Esophagus mucosa (tissue), 1 donor: Measurements from ENCODE around the gene UBC. TPM values are rescaled to one million over a fixed set of nuclear protein-coding genes. Genes with fewer than 3 reads are reported as not detected.
"Not testable (repeated sequence)": the region's sequence is repeated elsewhere in the genome, so short reads cannot be mapped to it uniquely, and the experiment has no call there.

Experiments used
- ATAC-seq: fragments of 200-7000 bp; cut with Tn5 transposase; one replicate; pipeline ENCODE4 v1.9.1; 2020
- total RNA-seq: library from RNA; stranded (reverse); gene quantifications from one replicate; pipeline ENCODE4 v1.2.4, GENCODE V29; 2023
- donor health status: DM: yes; HTN: yes; CAD: no.

The UBC gene
- total RNA-seq, 1 donor from 2014 or later, result 1,223 TPM

- no peak for ATAC-seq
Measured at GRCh38 chr12:124930586-124930985, 16.1 kb upstream of the UBC start.

GRCh38 chr12:124929649-124930419 lies 15.4 kb upstream of the UBC start:
- no peak for ATAC-seq

GRCh38 chr12:124928912-124929530 lies 14.6 kb upstream of the UBC start:
- ATAC-seq, result no peak

- peak; percentile 92 for ATAC-seq
Measured at GRCh38 chr12:124928095-124928911, 13.9 kb upstream of the UBC start.

GRCh38 chr12:124927201-124928094 lies 13.0 kb upstream of the UBC start:
- peak; percentile 88 for ATAC-seq

- not testable (repeated sequence) for ATAC-seq
Measured at GRCh38 chr12:124925782-124926181, 11.3 kb upstream of the UBC start.

GRCh38 chr12:124925117-124925516 lies 10.7 kb upstream of the UBC start:
- no peak for ATAC-seq

GRCh38 chr12:124923905-124924734 lies 9.7 kb upstream of the UBC start:
- no peak for ATAC-seq

GRCh38 chr12:124921200-124922031 lies 7.0 kb upstream of the UBC start:
- no peak for ATAC-seq

- no peak for ATAC-seq
Measured at GRCh38 chr12:124920353-124920935, 6.0 kb upstream of the UBC start.

- ATAC-seq, result peak; percentile 30
Measured at GRCh38 chr12:124919521-124920352, 5.3 kb upstream of the UBC start.

GRCh38 chr12:124918622-124918988 lies 4.2 kb upstream of the UBC start:
- not testable (repeated sequence) for ATAC-seq

- peak; percentile 55 for ATAC-seq
Measured at GRCh38 chr12:124917841-124918621, 3.6 kb upstream of the UBC start.

- peak; percentile 82 for ATAC-seq
Measured at GRCh38 chr12:124917135-124917840, 2.8 kb upstream of the UBC start.

- ATAC-seq, result peak; percentile 42
Measured at GRCh38 chr12:124916374-124917134, 2.1 kb upstream of the UBC start.
